Esophagus squamous epithelium (tissue), 5 donors: ENCODE data around the gene SLC41A3. TPM values are rescaled to one million over a fixed set of nuclear protein-coding genes. Genes with fewer than 3 reads are reported as not detected.

ENCODE experiments used
- DNase-seq: peaks from one replicate; lab custom pipeline; 2025; lab: John Stamatoyannopoulos, UW
- H3K27ac ChIP-seq, 4 donors: fragments of 200-600 bp; sonication (generic); one replicate each; pipeline ENCODE4 v1.5.1; 2016 to 2019; ENCODE audit warnings: mild to moderate bottlenecking in 1 of 4
- H3K27me3 ChIP-seq, 4 donors: fragments of 200-600 bp; sonication (generic); 1 replicate in 3 of 4; 2 replicates in 1 of 4; pipeline versions ENCODE4 v1.5.1 to v1.6.0; 2017 to 2021; ENCODE audit warnings: antibody characterized with exemption in 1 of 4
- H3K36me3 ChIP-seq, 3 donors: fragments of 200-600 bp; sonication (generic); one replicate each; pipeline ENCODE4 v1.5.1; 2016 to 2019
- H3K4me1 ChIP-seq, 3 donors: fragments of 200-600 bp; sonication (generic); one replicate each; pipeline ENCODE4 v1.5.1; 2017 to 2019
- H3K4me3 ChIP-seq, 4 donors: fragments of 200-600 bp; sonication (generic); 1 replicate in 3 of 4; 2 replicates in 1 of 4; pipeline ENCODE4 v1.5.1; 2016 to 2019; ENCODE audit warnings: mild to moderate bottlenecking in 2 of 4, moderate library complexity in 1 of 4
- H3K9me3 ChIP-seq, 3 donors: fragments of 200-600 bp; sonication (generic); one replicate each; pipeline ENCODE4 v1.5.1; 2016 to 2019
- CTCF ChIP-seq, 6 experiments: fragments of 450-650 bp in 4 of 6; fragments of 200-600 bp in 2 of 6; sonication (generic) in 2 of 6; IDR thresholded peaks; one replicate each; pipeline ENCODE4 v1.5.1; 2016 to 2019; ENCODE audit warnings: antibody characterized with exemption in 6 of 6, mild to moderate bottlenecking in 4 of 6, moderate library complexity in 4 of 6
- POLR2A ChIP-seq, 4 donors: fragments of 450-650 bp; IDR thresholded peaks; one replicate each; pipeline ENCODE4 v1.6.1; 2017; ENCODE audit warnings: antibody characterized with exemption in 4 of 4, mild to moderate bottlenecking in 4 of 4, moderate library complexity in 3 of 4
- WGBS, 2 donors: methylation state at CpG; one replicate each; pipeline ENCODE4 v1.1.5; 2018; 5-methylcytosine and 5-hydroxymethylcytosine counted together
- intact Hi-C: fragments of 100-400 bp; cut with DNase I; formaldehyde crosslinking; loops from one replicate; pipeline ENCODE4 v1.15.0; 2022
- total RNA-seq, 4 donors: library from RNA; depleted of rRNA; stranded (reverse); fragments of >200 nt; gene quantifications; one replicate each; pipeline ENCODE4 v1.1.0, GENCODE V29; 2016
- donor health status: DM: yes; HTN: yes; CAD: no.

SLC41A3 gene
- total RNA-seq, 4 donors from 2014 or later, result 17.7 to 46.5 (median 20.4) TPM

- WGBS, 2 donors, result 82 to 85% methylated on average over 4 to 7 of the region's 7 CpGs
- no peak for DNase-seq
Measured at GRCh38 chr3:126127904-126128303, 44.0 kb upstream of the SLC41A3 start.

DNA sequence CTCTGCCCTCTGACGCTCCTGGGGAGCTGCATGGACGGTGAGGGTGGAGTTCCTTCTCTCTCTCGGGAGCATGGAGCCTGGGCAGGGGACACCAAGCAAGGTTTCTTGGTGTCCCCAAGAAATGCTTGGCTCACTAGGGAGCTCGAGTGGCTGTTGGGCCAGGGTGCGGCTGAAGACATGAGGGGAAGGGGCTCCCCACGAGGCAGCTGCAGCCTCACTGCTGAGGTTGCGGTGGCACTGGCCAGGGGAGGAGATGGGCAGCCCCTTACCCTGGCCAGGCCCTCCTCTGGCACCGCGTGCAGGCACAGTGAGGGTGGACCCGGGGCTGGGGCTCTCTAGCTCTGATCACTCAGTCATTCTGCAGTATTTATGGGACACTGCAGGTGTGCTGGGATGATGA, 43.5 kb upstream of the SLC41A3 start:
- TF ChIP-seq POLR2A (IDR thresholded peaks at IDR 0.05) (no peak), CTCF (IDR thresholded peaks at IDR 0.05) (no peak)

More at GRCh38 chr3:126127904-126128303, 44.0 kb upstream of the SLC41A3 start:
- Histone ChIP-seq H3K27me3 (peaks cover 0 to 9% (median 0%) of the 10 kb centered on the region in 4 donors), H3K27ac (no peak overlapping the region), H3K4me1 (peaks cover 0 to 18% (median 5%) of the 10 kb centered on the region in 3 donors), H3K4me3 (no peak overlapping the region), H3K36me3 (no peaks in the 10 kb centered on the region), H3K9me3 (no peaks in the 10 kb centered on the region)
- intact Hi-C loops, result no loop called here
- TF ChIP-seq CTCF (IDR thresholded peaks at IDR 0.05), result no peak
- TF ChIP-seq POLR2A (IDR thresholded peaks at IDR 0.05), result no peak

DNA sequence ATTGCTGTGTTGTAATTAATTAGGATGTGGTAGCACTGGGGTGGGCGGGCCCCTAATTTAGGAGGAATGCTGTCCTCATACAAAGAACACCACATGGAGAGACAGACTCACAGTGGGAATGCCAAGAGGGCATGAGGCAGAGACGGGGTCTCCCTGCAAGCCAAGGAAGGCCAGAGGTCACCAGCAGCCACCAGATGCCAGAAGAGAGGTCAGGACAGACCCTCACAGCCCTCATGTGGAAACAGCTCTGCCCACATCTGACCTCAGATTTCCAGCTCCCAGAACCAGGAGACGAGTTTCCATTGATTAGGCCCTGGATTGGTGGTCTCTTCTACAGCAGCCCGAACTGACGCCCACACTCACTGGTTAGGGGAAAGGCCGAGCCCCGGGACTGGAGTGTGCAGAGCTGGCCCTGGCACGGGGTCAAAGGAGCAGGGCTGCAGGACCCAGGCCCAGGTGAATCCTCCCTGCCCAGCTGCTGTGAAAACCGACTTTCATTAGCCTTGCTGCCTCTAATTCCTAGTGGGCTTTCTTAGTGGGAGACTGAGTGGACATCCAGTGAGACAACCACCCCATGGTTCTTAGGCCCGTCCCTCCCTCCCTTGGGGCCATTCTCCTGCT, 43.0 kb upstream of the SLC41A3 start:
- DNase-seq, result no peak
- H3K27ac ChIP-seq, result no peak overlapping the region
- H3K9me3 ChIP-seq, result no peaks in the 10 kb centered on the region
- no peaks in the 10 kb centered on the region for H3K36me3 ChIP-seq
- H3K27me3 ChIP-seq, result peaks cover 0 to 9% (median 0%) of the 10 kb centered on the region in 4 donors
- intact Hi-C loops, result no loop called here
- TF ChIP-seq POLR2A (IDR thresholded peaks at IDR 0.05) (no peak), CTCF (IDR thresholded peaks at IDR 0.05) (no peak)
- peaks cover 0 to 18% (median 5%) of the 10 kb centered on the region in 3 donors for H3K4me1 ChIP-seq
- WGBS, 2 donors, result 67 to 76% methylated on average over 3 to 6 of the region's 10 CpGs
- H3K4me3 ChIP-seq, result no peak overlapping the region

More for the DNA sequence above, 43.5 kb upstream of the SLC41A3 start:
- H3K4me3 ChIP-seq, result no peak overlapping the region
- no peaks in the 10 kb centered on the region for H3K36me3 ChIP-seq
- no peak for DNase-seq
- peaks cover 0 to 18% (median 5%) of the 10 kb centered on the region in 3 donors for H3K4me1 ChIP-seq
- H3K27ac ChIP-seq, result no peak overlapping the region
- 80% methylated on average over 2 of the region's 10 CpGs; no CpG with 5 or more reads in 1 of the 2 donors for WGBS, 2 donors
- no peaks in the 10 kb centered on the region for H3K9me3 ChIP-seq
- H3K27me3 ChIP-seq, result peaks cover 0 to 9% (median 0%) of the 10 kb centered on the region in 4 donors
- intact Hi-C loops, result no loop called here

DNA sequence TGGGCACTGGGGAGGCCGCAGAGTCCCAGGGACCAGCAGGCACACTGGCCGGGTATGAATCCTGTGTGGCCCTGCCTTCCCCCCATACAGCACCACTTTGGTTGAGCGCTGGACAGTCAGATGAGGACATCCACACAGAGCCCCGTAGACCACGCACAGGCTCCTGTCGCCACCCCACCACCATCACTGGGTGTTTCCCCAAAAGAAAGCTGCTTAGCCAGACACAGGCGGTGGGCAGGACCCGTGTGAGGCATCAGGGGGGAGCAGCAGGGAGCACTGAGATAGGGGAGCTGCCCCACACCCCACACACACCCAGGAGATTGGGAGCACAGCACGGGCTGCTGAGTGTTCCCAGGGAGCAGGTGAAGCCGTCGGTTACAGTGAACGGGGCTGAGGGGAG, 42.4 kb upstream of the SLC41A3 start:
- Histone ChIP-seq H3K4me3 (no peak overlapping the region), H3K4me1 (peaks cover 0 to 18% (median 5%) of the 10 kb centered on the region in 3 donors), H3K27ac (no peak overlapping the region), H3K36me3 (no peaks in the 10 kb centered on the region), H3K27me3 (peaks cover 0 to 9% (median 0%) of the 10 kb centered on the region in 4 donors), H3K9me3 (no peaks in the 10 kb centered on the region)
- TF ChIP-seq CTCF (IDR thresholded peaks at IDR 0.05) (no peak), POLR2A (IDR thresholded peaks at IDR 0.05) (no peak)
- intact Hi-C loops, result no loop called here
- 71 to 92% methylated on average over 4 to 10 of the region's 12 CpGs for WGBS, 2 donors
- DNase-seq, result no peak

DNA sequence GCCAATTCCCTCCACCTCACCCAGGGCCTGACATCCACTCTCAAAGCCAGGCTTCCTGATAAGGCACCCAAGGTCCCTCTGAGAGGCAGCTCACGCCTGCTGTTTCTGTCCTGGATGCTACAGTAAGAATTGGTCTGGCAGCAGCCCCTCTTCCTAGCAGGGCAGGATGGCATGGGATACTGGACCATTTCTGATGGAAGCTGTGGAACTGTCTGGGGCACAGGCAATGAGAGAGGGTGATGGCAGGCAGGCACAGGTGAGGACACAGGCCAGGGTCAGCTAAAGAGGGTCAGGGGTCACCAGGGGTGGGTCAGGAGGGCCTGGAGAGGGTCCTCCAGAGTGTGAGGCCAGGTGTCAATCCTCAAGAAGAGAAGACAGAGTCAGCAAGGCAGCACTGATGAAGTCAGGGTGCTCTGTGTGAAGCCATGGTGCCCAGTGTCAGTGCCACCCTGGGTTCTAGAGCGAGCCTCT, 41.9 kb upstream of the SLC41A3 start:
- peaks cover 0 to 18% (median 5%) of the 10 kb centered on the region in 3 donors for H3K4me1 ChIP-seq
- H3K9me3 ChIP-seq, result no peaks in the 10 kb centered on the region
- intact Hi-C loops, result no loop called here
- H3K27ac ChIP-seq, result no peak overlapping the region
- no peaks in the 10 kb centered on the region for H3K36me3 ChIP-seq
- TF ChIP-seq POLR2A (IDR thresholded peaks at IDR 0.05), result no peak
- no peak for TF ChIP-seq CTCF (IDR thresholded peaks at IDR 0.05)
- WGBS, 2 donors, result 61 to 100% methylated on average over 1 to 2 of the region's 2 CpGs
- H3K4me3 ChIP-seq, result no peak overlapping the region
- no peak for DNase-seq
- peaks cover 0 to 9% (median 0%) of the 10 kb centered on the region in 4 donors for H3K27me3 ChIP-seq
